HG02938 (cell line): ENCODE results near the gene MEA1.
A peak's percentile ranks its signal among the peaks of the same experiment; 100 is the strongest.
"Not testable (repeated sequence)": the region's sequence is repeated elsewhere in the genome, so short reads cannot be mapped to it uniquely, and the experiment has no call there.

Source experiments
- ATAC-seq: cut with Tn5 transposase; IDR thresholded peaks from one replicate; pipeline ENCODE4 v1.9.1; 2021; ENCODE audit warnings: mild to moderate bottlenecking, moderate library complexity; ENCODE audit not compliant: unreplicated experiment

The MEA1 gene

DNA sequence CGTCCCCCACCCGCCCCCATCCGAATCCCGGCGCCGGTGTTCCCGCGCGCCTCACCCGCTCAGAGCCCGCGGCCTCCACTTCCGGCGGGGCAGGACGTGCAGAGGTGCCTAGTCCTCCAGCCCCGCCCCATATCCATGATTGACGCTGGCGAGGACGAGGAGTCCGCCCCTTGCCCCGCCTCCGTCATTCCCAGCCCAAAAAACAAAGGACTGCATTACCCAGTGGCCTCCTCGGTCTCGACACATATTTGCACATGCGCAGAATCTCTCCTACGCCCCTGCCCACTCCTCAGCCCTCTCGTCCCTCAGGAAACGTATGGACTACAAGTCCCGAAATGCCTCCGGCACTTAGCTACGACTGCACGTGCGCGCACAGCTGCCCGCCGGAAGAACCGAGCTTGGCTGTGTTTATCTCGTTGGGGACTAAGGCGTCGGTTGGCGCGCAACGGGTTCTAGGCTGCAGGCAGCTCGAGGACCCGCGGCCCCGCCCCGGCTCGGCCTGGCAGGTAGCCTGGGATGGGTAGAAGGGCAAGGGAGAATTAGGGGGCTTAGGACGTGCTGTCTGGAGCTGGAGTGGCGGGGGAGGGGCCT, at the start of gene MEA1, which contains the start of gene KLHDC3:
TSS of gene MEA1 (minus strand) at position 104 of the 591 bp plus-strand sequence. CDS start 133 bp downstream, outside the sequence.
TSS of gene KLHDC3 (plus strand) at position 407 of the 591 bp plus-strand sequence. CDS start 2,944 bp downstream, outside the sequence.
- ATAC-seq: peak; percentile 94

DNA sequence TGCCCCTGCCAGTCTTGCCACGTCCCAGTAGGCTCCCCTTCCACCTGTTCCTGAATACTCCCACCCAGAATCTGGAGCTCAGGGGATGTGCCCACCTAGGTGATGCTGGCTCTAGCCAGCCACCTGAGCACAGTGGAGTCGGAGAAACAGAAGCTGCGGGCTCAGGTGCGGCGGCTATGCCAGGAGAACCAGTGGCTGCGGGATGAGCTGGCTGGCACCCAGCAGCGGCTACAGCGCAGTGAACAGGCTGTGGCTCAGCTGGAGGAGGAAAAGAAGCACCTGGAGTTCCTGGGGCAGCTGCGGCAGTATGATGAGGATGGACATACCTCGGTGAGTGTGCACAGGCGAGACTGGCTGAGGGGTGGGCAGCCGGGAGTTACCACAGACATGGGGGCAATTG, 49.1 kb upstream of the MEA1 start:
- no peak for ATAC-seq

DNA sequence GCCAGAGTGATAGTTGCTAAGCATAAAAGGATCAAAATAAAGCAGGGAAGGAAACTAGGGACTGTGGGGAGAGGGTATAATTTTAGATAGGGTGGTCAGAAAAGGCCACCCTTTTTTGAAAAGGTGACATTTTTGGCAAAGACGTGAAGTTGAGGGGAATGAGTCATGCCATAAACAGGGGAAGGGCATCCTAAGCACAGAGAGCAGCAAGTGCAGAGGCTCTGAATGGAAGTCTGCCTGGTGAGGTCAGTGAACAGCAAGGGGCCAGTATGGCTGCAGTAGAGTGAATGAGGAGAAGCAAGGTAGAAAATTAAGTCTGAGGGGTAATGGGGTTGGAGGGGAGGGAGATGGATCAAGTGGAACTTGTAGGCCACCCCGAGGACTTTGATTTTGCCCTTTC, 48.1 kb upstream of the MEA1 start:
- no peak for ATAC-seq

DNA sequence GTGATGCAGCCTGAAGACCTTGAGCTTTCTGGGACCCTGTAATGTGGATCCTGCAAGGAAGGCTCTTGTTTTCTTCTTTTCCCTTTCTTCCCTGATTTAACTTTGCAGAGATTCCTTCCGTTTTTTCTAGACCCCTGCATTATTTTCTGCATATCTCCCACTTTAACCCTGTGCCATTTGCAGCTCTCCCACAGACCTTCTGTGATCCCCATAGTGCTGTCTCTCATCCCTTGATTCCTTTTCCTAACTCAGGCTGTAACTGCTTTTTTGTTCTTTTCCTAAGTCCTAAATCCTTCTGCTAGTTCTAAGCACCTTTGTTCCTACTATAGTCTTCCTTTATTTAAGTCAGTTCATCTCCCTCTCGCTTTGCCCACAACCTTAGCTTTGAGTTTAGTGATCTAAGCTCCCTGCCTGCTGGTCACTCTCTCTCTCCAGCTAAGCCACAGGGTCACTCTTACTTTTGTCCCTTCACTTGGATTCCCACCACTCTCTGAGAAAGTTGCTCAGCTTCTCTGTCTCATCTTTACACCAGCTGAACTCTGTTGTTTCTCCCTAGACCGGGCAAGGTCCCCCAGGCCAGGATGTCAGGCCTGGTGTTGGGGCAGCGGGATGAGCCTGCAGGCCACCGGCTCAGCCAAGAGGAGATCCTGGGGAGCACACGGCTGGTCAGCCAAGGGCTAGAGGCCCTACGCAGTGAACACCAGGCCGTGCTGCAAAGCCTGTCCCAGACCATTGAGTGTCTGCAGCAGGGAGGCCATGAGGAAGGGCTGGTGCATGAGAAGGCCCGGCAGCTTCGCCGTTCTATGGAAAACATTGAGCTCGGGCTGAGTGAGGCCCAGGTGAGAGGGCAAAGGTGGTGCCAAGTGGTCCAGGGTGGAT, 47.2 kb upstream of the MEA1 start:
- no peak for ATAC-seq

DNA sequence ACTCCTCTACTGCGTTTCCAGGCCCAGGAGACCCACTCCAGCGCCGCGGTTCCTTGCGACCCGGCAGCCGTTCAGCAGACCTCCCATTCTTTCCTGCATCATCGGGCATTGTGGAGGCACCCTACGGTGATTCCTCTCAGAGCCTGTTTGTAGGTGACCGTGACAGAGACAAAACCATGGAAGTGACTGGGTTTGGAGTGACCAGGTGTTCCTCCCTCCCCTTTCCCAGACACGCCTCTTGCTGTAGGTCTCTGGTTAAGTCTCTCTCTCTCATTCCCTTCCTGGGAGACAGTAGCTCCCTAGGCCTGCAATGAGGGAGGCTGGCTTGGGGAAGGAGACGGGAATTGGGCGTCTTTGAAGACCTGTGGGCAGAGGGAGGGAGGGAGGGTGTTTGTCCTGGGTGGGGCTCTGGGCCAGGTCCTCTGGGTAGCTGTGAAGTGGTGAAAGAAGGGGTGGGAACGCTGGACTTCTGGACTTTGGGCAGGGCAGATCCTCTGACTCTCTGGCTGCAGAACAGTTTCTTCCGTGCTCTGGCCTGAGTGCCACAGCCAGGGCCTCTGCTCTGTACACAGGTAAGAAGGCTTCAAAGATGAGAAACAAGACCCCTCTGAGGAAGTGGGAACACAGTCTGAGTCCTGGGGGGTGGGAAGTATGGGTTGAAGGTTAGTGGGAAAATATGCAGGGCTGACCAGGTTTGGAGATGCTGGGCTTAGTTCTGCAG, 46.4 kb upstream of the MEA1 start:
- no peak for ATAC-seq

DNA sequence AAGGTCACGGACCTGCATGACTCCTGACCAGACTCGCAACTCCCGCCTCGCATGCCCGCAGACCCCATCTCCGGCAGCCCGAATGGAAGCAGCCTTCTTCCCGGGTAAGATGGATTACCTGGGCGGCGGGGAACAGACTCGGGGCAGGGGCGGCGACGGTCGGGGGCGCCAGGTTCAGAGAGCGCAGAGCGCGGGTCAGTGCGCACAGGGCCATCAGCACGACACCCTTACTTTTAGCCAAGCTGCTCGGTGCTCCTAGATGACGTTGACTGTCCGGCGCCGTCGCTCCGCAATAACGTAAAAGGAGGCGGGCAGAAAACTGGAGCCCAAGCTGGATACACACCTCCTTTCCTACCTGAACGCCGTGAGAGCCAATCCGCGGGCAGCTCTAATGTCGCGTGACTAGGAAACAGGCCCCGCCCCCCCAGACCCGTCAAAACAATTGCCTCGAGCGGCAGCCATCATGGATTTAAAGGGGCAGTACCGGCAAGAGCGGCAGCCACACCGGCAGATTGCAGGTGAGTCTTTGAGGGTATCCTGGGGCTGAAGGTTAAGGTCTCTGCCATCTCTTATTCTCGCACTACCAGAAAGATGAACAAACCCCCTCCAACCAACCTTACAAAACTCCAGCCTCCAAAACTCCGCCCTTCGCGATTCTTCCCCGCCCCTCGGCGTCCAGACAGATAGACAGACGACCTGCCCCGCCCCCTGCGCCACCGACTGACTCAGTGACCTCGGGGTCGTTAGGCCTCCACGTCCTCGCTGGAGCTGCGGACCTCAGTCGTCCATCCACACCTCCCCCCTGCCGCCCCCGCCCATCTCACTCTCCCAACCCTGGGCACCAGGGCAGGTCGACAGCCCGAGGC, 45.7 kb upstream of the MEA1 start, which contains the start of the genes KLC4 and MRPL2:
TSS of gene KLC4 (plus strand) at position 464 of the 866 bp plus-strand sequence. CDS start 1,705 bp downstream, outside the sequence.
TSS of gene MRPL2 (minus strand) at position 267 of the 866 bp plus-strand sequence. CDS start at position 214, 53 bp downstream.
- ATAC-seq: peak; percentile 89

DNA sequence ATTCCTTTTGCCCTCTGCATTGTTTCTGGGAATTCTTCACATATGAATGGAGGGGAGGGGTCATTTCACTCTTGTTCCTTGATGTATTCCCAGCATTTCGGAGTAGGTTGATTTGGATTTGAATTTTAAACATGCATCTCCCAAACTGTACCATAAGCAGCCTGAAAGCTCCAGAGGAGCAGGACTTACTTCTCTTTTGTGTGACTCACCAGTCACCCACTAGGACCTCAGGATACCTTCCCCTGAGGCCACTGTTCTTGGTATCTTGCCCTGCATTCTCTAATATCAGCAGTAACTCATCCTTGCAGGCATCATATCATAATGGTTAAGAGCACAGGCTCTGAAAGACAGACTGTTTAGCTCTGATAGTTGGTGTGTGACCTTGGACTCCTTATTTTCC, 44.8 kb upstream of the MEA1 start:
- no peak for ATAC-seq

DNA sequence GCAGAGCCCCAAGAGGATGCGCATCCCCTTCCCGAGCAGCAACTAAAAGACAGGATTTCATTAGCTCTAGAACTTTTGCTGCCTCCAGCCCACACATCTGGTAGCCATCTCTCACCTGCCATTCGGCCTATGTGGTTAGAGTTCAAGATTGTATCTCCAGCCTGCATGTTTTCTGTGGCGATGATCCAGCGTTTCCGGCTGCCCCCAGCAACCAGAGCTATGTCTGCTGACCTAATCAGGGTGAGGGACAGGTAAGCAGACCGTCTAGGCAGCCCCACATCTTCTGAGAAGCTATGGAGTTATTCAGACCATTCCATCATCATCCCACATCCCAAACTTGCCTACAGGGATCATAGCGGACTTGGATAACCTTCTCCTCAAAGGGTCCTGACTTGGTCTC, 42.2 kb upstream of the MEA1 start:
- no peak for ATAC-seq

DNA sequence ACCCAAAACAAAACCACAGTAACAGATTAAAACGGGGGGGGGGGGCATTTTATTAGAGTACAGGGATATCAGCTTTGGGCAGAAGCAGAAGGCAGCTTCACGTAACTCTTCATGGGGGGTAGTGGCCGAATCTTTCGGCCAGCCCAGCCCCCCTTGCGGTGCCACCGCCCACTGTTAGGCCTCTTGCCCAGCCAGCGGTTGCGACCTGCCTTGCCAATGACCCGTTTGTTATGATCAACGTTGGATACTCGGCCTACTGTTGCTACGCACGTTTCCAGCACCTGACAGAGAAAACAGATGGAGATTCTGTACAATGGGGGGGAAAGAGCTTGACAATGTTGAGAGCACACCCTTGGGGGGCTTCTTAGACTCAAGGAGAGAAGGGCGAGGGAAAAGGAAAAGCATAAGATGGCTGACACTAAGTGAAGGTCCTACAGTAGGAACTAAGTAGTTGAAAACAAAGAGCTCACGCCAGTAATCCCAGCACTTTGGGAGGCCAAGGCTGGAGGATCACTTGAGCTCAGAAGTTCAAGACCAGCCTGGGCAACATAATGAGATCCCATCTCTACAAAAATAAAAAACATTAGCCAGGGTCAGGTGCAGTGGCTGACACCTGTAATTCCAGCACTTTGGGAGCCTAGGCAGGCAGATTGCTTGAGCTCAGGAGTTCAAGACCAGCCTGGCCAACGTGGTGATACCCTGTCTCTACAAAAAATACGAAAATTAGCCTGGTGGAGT, 40.6 kb upstream of the MEA1 start:
- ATAC-seq: no peak

DNA sequence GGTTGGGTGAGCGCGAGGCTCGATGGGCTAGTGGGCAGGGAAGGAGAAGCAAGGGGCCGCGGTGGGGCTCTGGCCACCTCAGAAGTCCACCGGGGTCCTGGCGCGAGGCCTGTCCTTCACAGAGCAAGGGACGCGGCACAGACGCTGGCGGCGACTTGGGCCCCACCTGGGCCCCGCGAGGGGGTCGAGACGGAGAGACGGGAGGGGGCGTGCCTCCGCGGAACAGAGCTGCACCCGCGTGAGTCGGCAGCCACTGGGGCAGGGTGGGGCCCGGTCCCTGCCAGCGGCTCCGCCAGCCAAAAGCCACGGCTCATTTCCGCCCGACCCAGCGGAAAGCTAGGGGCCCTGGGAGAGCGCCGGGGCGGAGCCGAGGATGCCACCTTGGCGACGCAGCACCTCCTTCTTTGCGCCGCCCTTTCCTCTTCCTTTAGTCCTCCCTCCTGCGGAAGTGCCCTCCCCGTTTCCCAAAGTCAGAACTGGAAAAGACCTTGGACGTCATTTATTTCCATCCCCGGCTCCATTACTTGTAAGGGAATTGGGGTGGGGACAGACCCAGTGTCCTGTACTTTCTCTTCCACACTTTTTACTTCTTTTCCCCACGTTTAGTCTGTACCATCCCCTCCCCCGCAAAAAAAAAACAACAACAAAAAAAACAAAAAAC, 39.9 kb upstream of the MEA1 start, which contains the start of gene CUL7:
TSS of gene CUL7 (minus strand) at position 307 of the 661 bp plus-strand sequence. CDS start 1,063 bp downstream, outside the sequence.
- ATAC-seq: peak; percentile 66

DNA sequence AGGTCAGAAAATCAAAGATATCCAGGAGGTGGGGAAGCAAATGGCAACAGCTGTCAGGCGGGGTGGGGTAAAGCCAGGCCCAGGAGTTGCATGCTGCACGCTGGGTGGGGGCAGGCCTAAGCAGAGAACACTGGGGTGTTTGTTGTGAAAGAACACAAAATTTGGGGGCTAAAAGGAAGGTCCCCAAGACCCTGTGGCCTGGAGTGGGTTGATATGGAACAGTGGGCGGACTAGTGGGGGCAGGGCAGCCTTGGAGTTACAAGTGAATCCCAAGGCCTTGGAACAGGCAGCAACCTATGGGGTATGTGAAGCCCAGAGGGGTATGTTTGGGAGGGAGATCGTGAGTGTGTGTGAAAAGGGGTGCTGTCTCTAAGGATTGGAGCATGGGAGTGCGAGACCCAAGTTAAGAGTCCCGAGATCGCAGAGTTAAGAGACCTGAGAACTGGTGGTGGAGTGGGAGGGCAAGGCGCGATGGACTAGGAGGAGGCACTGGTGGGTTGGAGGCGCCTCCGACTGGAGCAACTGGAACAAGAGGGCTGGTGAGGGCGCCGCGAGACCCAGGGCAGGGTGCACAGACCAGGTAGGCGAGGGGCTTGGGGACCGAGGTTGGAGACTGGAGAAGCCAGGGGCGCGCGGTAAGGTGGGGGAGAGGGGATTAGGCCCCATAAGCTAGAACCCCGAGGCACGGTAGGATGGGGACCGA, 39.2 kb upstream of the MEA1 start:
- no peak for ATAC-seq

DNA sequence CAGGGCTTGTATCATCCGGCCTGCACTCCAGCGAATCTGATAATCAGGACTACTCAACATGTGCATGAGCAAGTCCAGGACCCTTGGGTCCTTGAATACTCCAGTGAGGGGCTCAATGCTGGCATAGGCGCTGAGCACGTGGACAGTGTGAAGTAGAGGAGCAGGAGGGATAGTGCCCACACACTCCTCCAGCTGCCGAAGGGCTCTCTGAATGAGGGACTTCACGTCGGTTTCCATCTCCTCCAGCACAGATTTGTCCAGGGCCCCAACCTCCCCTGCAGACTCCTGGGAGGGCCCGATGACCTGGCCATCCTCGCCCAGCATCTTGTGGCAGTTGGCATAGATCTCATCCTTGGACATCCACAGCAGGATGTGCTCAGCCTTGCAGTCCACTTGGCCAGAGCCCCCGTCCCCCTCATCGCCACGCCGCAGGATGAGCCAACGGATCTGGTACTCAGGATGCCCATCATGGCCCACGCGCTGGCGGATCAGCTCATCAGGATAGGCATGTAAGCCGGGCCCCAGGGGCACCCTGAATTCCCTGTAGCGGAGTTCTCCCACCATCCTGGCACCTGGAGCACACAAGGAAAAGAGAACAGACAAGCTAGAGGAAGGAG, 38.6 kb upstream of the MEA1 start:
- no peak for ATAC-seq

DNA sequence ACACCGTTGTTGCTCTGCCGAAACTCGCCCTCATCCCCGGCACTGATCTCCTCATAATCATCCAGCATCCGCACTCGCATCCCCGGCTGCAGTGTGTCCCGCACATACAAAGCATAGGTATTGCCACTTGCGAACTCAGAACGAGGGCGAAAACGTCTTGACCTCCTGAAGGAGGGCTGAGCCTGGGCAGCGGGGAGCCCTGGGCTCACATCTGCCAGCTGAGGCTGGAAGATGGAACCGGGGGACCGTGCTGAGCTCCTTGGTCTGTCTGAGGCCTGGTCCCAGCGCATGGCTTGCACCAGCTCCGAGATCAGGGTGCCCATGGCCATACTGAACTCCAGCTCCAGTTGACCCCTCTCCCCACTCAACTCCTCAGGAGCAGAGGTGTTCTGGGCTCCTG, 37.2 kb upstream of the MEA1 start:
- ATAC-seq: no peak

DNA sequence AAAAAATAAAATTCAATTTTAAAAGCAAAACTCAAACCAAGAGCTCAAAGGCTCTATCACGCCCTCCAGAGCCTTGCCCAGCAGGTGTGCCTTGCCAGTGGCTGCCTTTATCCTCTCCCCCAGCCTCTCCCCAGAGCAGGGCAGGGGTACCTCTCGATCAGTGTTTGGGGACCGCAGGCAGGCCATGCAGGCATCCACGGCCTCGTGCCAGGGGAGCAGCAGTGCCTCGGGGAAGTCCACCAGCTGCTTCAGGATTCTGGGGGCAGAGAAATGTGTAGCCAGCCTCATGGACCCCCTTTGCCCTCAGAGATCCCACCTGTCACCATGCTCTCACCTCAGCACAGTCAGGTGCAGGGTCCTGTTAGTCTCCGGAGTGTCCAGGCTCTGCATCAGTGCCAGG, 34.3 kb upstream of the MEA1 start:
- no peak for ATAC-seq

DNA sequence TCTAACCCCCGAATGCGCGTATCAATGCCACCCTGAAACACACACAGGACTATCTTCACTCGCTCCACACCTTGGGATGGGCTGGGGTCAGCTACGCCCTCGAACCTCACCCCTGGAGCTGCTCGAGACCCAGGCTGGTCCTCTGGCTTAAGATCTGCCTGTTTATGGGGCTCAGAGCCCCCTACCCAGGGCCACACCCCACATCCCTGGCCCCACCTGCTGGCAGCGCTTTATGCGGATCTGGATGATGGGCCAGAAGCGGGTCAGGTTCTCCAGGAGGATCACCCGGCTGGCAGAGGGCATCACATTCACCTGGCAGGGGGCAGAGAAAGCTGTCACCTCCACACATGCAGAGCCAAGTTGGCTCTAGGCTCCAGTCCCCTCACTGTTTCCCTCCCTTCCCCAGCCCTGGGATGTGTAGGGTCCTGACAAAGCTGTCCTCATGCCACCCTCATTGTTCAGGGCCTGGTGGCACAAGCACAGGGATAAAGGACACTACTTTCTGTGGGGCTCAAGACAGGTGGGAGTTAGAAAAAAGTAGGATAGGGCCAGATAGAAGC, 31.7 kb upstream of the MEA1 start:
- no peak for ATAC-seq

DNA sequence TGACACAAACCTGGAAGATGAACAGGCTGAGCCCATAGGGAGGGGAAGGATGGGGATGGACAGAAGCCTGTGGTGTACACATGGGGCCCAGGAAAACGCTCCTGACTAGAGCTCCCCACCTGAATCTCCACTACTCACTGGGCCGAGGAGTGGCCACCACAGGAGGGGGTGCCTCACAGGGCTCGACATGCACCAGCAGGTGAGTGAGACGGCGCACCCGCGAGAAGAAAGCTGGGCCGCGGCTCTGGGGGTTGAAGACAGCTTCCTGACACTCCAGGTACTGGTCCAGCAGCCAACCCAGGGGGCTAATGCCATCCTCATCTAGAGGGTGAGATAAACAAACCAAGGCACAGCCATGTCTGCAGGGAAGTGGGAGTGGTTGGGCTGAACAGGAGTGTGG, 29.6 kb upstream of the MEA1 start:
- no peak for ATAC-seq

DNA sequence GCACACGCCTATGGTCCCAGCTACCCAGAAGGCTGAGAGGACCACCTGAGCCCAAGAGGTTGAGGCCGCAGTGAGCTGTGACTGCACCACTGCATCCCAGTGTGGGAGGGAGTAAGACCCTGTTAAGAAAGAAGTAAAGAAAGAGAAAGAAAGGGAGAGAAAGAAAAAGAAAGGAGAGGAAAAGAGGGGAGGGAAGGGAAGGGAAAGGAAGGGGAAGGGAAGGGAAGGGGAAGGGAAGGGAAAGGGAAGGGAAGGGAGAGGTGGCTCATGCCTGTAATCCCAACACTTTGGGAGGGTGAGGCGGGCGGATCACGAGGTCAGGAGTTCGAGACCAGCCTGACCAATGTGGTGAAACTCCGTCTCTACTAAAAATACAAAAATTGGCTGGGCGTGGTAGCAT, 27.7 kb upstream of the MEA1 start:
- ATAC-seq: not testable (repeated sequence)
